HTR-8/SVneo (cell line): ENCODE results near the gene UST.
"Not testable (repeated sequence)": the region's sequence is repeated elsewhere in the genome, so short reads cannot be mapped to it uniquely, and the experiment has no call there.

Source experiments
- DNase-seq: peaks from one replicate; pipeline ENCODE4 v3.0.0; 2011; ENCODE audit warnings: low spot score, mixed read lengths; ENCODE audit not compliant: insufficient read length
- FAIRE-seq: peaks from 2 replicates; lab custom pipeline; 2011; peaks lifted over from hg19 to GRCh38; lab: Jason Lieb, UNC

The UST gene

DNA sequence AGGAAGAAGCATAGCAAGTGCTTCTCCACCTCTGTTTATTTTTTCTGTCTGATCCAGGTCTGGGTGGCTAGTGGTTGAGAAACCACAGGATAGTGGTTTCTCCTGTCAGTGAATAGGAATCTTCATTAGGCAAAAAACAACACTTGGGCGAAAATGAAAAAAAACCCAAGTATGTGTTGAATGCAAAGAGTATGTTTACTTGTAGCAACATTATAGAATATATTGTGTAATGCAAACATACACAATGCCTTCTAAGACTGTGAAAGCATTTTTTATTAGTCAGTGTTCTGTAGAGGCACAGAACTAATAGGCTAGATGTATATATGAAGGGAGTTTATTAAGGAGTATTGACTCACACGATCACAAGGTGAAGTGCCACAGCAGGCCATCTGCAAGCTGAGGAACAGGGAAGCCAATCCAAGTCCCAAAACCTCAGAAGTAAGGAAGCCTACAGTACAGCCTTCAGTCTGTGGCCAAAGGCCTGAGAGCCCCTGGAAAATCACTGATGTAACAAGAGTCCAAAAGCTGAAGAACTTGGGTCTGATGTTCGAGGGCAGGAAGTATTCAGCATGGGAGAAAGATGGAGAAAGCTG is 111.1 kb downstream of the UST start:
- FAIRE-seq (no peak), DNase-seq (no peak)

GRCh38 chr6:148864132-148864531 is 117.3 kb downstream of the UST start:
- not testable (repeated sequence) for FAIRE-seq, DNase-seq

GRCh38 chr6:148864941-148865340 is 118.1 kb downstream of the UST start:
- DNase-seq = no peak
- FAIRE-seq = no peak

- FAIRE-seq (no peak), DNase-seq (no peak)
These were observed 119.9 kb downstream of the UST start for GRCh38 chr6:148866657-148867268.

DNA sequence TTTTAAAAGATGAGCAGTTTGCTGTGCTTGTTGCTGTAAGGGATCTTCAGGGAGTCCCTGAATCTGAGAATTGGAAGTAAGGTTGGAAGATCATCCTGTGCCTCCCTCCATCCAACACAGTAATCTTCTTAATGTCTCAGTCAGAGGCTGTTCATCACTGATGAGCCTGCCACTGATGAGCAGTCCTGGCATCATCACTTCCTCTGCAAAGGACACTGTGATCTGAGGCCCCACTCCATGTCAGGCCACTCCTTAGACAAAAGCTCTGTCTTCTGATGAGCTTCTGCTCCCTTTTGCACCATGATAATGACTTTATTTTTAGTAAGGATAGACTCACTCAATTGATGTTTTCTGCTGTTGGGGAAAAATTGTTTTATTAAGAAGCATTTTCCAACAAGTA is 121.0 kb downstream of the UST start:
- no peak for FAIRE-seq
- DNase-seq = no peak

DNA sequence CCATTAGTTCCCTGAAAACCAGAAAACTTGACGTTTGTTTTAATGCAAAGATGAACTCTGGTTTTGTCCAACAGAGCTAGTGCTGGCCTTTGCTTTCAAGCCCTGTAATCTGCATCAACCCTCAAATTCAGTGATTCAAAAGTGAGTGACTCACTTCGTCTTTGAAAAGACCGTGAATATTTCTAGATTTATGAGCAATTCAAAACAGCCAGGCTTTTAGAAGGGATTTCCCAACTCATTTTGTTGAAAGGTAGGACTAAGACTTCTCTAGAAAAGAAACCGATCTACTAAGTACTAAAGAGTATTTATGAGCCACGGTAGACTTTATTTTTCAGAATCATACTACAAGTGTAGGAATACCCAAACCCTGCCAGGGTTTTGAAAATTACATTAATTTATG is 121.5 kb downstream of the UST start:
- no peak for FAIRE-seq
- peak; percentile 13 for DNase-seq

- DNase-seq = no peak
- FAIRE-seq = no peak
These were observed 122.1 kb downstream of the UST start for GRCh38 chr6:148868901-148869300.

DNA sequence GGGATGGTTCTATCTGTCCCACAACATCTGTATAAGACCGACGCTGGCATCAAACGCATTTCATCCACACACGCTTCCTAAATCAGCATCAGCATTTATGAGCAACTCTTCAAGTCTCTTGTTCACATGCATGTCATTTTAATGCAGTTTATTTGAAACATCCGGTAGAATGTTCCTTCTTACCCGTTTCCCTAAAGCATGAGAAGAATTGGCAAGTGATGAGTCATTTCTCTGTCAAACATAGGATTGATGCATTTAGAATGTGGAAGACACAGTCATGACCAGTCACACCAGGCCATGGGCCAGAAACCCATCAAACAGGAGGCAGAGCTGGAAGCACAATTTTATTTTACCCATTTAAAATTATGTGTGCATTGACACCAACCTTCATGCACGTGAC is 122.8 kb downstream of the UST start:
- peak; percentile 52 for FAIRE-seq
- peak; percentile 63 for DNase-seq

DNA sequence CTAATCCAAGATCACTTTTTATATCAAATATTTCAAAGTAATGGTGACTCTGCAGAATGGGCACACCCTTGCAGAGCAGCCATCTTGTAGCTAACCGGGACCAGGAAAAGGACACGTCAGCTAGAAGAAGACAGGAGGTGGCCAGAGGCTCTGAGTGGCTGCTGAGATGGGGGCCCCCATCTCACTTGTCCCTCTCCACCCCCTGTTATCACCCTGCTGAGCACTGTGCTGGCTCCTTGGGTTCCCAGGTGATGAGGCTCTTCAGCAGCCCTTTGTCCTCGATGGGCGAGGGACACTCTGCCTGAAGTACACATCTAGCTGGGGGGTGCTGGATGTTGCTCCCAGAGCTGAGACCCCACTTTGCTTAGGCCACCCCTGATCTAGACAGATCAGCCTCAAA is 126.3 kb downstream of the UST start:
- FAIRE-seq = no peak
- DNase-seq = no peak

DNA sequence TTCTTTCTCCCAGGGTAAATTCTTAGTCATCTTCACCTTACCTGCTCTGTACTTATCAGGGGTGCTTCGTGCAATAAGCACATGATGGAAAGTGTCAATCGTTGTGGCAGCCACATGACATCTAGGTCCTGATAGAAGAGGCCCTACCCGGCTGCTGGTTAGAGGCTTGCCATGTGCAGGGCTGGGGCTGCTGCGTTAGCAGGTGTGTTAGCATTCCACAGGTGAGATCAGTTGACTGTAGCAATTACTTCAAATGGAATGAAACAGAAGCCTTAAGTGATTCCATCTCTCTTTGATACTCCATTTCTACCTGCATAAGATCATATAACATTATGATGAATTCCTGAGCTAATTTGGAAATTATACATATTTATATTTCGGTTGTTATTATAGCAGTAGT is 127.0 kb downstream of the UST start:
- no peak for FAIRE-seq
- no peak for DNase-seq

- DNase-seq (no peak), FAIRE-seq (no peak)
These were observed 128.0 kb downstream of the UST start for GRCh38 chr6:148874698-148875293.

- DNase-seq (no peak), FAIRE-seq (no peak)
These were observed 131.9 kb downstream of the UST start for GRCh38 chr6:148878683-148879082.

GRCh38 chr6:148880742-148881141 is 133.9 kb downstream of the UST start:
- not testable (repeated sequence) for DNase-seq, FAIRE-seq

- no peak for FAIRE-seq
- DNase-seq = no peak
These were observed 134.9 kb downstream of the UST start for GRCh38 chr6:148881593-148882311.

DNA sequence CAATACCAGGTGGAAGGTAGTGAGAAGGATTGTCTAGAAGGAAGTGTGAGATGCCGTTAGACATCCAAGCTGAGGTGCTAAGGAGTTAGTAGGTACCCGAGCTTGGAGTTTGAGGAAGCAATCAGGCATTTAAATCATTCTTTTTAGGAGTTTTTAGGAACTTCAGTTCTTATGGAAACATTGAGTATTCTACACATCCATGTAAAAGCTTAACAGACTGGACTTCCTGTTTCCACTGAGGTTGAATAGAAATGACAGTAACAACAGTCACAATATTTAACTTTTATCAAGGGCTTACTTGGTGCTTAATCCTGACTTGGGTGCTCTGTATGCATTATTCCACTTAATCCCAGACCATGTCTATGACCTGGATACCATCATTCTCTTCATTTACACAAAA is 136.4 kb downstream of the UST start:
- FAIRE-seq = no peak
- DNase-seq = no peak

GRCh38 chr6:148884461-148884860 is 137.6 kb downstream of the UST start:
- DNase-seq = no peak
- FAIRE-seq = no peak

DNA sequence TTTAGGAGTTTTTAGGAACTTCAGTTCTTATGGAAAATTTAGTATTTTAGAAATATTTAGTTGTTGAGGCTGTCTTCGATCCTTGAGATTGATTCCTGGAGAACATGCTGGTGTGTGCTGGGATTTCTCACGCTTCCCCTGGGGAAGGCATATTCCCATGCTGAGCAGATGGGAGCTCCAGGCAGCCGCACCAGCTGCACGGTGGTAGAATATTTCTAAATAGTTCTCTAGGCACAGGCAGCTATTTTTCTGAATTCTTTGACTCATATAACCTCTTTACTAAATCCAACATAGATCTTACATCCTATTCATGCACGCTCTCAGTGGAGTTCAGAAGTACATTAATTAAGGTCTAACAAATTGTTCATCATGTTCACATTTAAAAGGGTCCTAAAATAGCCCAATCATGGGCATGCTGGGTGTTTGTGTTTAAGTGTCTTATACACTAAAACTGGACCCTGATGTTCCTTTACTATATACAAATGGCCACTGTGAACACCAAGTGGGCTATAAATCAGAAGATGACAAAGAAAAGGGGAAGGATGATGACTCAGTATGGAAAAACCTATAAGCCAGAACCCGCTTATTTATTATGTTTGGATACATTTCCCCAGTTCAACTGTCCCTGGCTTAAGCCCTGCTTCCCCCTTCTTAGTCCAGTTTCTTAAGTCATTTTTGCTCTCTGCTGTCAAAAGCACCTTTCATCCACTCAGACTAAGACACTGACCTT is 138.5 kb downstream of the UST start:
- no peak for FAIRE-seq
- DNase-seq = peak; percentile 34

GRCh38 chr6:148885925-148886845 is 139.4 kb downstream of the UST start:
- DNase-seq = no peak

GRCh38 chr6:148887181-148887580 is 140.4 kb downstream of the UST start:
- FAIRE-seq (no peak), DNase-seq (no peak)

More at GRCh38 chr6:148885925-148886845, 139.4 kb downstream of the UST start:
- FAIRE-seq = no peak
